Neutrophil (primary cell): ENCODE measurements around the gene NPTN.

Source experiments
- H3K27ac ChIP-seq: fragments of 200-600 bp; sonication (generic); 2 replicates; pipeline ENCODE4 v1.5.1; 2016; ENCODE audit warnings: mild to moderate bottlenecking, moderate library complexity
- H3K27me3 ChIP-seq: fragments of 200-600 bp; sonication (generic); 2 replicates; pipeline ENCODE4 v1.6.0; 2016; ENCODE audit warnings: mild to moderate bottlenecking
- H3K36me3 ChIP-seq: fragments of 200-600 bp; sonication (generic); 2 replicates; pipeline ENCODE4 v1.5.1; 2017
- H3K4me1 ChIP-seq, 2 experiments: fragments of 200-600 bp in 1 of 2; sonication (generic) in 1 of 2; 1 replicate in 1 of 2; 2 replicates in 1 of 2; pipeline versions ENCODE4 v1.5.1 to v1.6.1; 2013 to 2016; ENCODE audit warnings: low read depth in 1 of 2, low read length in 1 of 2, mild to moderate bottlenecking in 1 of 2, moderate library complexity in 1 of 2; ENCODE audit not compliant: control insufficient read depth in 1 of 2, insufficient read depth in 1 of 2
- H3K4me3 ChIP-seq, 2 experiments: fragments of 200-600 bp in 1 of 2; sonication (generic) in 1 of 2; 1 replicate in 1 of 2; 2 replicates in 1 of 2; pipeline ENCODE4 v1.5.1; 2013 to 2016; ENCODE audit warnings: low read depth in 1 of 2, low read length in 1 of 2, mild to moderate bottlenecking in 1 of 2, moderate library complexity in 1 of 2
- H3K9me3 ChIP-seq: fragments of 200-600 bp; sonication (generic); 2 replicates; pipeline ENCODE4 v1.5.1; 2016
- TF ChIP-seq, protein P1 (sequence below): fragments of 200-600 bp; sonication (generic); IDR thresholded peaks from 2 replicates; pipeline ENCODE4 v1.5.1; 2016; ENCODE audit warnings: antibody characterized with exemption

Gene NPTN

DNA sequence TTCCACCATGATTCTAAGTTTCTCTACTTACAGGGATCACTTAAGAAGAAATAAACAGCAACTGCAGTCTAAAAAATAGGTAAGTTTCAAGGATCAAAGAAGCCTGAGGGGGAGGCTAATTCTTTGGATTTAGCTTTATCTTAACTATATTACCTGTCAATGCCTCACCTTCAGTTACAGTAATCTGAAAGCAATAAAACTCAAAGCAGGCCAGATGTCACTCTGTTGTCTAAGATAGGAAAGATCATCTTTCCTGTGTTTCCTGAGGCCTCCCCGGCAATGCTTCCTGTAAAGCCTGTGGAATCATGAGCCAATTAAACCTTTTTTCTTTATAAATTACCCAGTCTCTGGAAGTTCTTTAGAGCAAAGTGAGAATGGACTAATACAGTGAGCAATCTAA, 60.2 kb downstream of the NPTN start:
- Histone ChIP-seq H3K27ac (no peak overlapping the region), H3K4me1 (no peaks in the 10 kb centered on the region), H3K9me3 (no peaks in the 10 kb centered on the region), H3K27me3 (no peaks in the 10 kb centered on the region), H3K4me3 (no peak overlapping the region), H3K36me3 (peaks cover 92% of the 10 kb centered on the region)
- TF ChIP-seq, protein P1, sequence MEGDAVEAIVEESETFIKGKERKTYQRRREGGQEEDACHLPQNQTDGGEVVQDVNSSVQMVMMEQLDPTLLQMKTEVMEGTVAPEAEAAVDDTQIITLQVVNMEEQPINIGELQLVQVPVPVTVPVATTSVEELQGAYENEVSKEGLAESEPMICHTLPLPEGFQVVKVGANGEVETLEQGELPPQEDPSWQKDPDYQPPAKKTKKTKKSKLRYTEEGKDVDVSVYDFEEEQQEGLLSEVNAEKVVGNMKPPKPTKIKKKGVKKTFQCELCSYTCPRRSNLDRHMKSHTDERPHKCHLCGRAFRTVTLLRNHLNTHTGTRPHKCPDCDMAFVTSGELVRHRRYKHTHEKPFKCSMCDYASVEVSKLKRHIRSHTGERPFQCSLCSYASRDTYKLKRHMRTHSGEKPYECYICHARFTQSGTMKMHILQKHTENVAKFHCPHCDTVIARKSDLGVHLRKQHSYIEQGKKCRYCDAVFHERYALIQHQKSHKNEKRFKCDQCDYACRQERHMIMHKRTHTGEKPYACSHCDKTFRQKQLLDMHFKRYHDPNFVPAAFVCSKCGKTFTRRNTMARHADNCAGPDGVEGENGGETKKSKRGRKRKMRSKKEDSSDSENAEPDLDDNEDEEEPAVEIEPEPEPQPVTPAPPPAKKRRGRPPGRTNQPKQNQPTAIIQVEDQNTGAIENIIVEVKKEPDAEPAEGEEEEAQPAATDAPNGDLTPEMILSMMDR: no peak

DNA sequence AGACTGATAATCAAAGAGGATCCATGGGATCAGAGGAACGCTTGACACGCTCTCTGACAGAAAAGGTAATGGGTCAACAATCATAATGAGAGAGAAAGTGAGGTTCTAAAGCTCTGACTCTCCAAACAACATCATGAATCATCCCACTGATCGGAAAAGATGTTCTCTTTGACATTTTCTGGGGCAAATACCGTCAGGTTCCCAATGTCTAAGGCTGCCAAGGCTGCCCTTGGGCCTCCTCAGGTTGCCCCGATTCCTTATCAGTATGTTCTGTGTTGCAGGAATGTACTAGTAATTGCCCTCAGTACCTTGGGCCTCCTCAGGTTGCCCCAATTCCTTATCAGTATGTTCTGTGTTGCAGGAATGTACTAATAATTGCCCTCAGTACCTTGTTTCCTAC, 60.9 kb downstream of the NPTN start:
- no peak overlapping the region for H3K4me3 ChIP-seq
- H3K36me3 ChIP-seq: peaks cover 93% of the 10 kb centered on the region
- H3K27me3 ChIP-seq: no peaks in the 10 kb centered on the region
- no peaks in the 10 kb centered on the region for H3K4me1 ChIP-seq
- no peaks in the 10 kb centered on the region for H3K9me3 ChIP-seq
- TF ChIP-seq, protein P1: no peak
- H3K27ac ChIP-seq: no peak overlapping the region

DNA sequence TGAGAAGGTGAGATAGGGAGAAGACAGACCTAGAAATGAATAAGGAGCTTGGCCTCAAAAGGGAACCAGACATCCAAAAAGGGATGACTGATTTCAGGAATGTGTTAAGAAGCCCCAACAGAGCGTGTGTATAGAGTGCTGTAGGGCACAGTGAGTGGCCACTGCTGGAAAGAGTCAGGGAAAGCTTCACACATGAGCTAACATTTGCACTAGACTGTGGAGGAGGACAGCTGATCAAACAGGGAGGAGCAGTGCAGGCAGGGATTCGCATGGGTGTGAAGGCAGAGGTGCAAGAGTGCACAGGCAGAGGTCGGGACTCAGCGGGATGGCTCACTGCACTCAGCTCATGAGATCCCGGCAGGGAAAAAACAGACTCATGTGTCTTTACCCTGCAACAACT, 61.8 kb downstream of the NPTN start:
- Histone ChIP-seq H3K4me1 (no peaks in the 10 kb centered on the region), H3K27ac (no peak overlapping the region), H3K36me3 (peaks cover 93% of the 10 kb centered on the region), H3K27me3 (no peaks in the 10 kb centered on the region), H3K9me3 (no peaks in the 10 kb centered on the region), H3K4me3 (no peak overlapping the region)
- TF ChIP-seq, protein P1: no peak

DNA sequence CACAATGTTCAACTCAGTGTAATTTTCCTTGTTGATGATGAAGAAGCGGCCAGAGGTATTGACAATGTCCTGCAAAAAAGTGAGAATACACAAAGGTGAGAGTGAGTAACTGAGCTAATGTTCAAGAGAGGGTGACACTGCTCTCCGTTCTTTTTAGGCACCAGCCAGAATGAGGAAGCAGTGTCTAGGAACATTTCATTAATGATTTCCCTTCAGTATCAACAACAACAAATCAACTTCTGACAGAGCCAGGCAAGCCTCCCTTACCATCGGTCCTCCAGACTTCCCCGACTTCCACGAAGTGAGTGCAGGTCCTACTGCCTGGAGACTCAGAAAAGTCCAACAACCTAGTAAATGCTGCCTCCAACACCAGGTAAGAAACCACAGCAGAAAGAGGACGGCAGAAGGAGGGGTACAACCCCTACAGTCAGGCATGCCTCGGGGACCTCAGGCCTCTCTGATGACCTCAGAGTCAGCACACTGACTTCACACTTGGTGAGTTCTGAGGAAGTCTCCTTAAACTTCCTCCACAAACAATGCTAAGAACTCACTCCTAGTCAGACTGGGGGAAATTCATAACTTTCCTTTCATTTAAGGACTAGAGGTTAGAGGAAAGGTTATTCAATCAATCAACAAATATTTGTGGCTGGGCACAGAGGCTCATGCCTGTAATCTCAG, 62.7 kb downstream of the NPTN start:
- Histone ChIP-seq H3K9me3 (no peaks in the 10 kb centered on the region), H3K27me3 (no peaks in the 10 kb centered on the region), H3K27ac (no peak overlapping the region), H3K4me1 (peaks cover 0 to 5% of the 10 kb centered on the region in 2 experiments), H3K36me3 (peaks cover 91% of the 10 kb centered on the region), H3K4me3 (no peak overlapping the region)
- TF ChIP-seq, protein P1: no peak

DNA sequence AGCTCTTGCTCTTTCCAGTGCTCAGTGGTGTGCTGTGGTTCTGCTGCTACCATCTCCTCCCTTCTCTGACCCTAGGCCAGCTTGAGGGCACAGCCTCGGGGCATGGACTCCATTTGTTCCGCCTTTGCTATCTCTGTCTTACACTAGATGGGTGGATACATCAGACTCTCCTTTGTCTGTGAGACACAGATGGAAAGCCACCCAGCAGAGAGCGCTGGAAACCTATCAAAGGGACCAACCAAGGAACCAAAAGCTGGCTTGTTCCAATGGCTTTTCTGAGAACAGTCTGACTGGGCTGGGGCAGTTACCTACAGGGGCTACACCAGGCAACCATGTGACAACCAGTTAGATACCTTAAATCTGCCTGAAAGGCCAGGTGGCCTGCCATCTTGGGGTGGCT, 63.8 kb downstream of the NPTN start:
- H3K27ac ChIP-seq: no peak overlapping the region
- TF ChIP-seq, protein P1: no peak

More for the DNA sequence above, 63.8 kb downstream of the NPTN start:
- peaks cover 3 to 8% of the 10 kb centered on the region in 2 experiments for H3K4me1 ChIP-seq
- H3K27me3 ChIP-seq: no peaks in the 10 kb centered on the region
- no peaks in the 10 kb centered on the region for H3K9me3 ChIP-seq
- H3K36me3 ChIP-seq: peaks cover 90% of the 10 kb centered on the region
- no peak overlapping the region for H3K4me3 ChIP-seq
